Liver (tissue), 3 donors: ENCODE measurements around the gene GBA2.

Source experiments
- EGR1 ChIP-seq, 2 donors: IDR thresholded peaks; 2 replicates each; pipeline ENCODE4 v1.6.1; 2016 to 2018; ENCODE audit warnings: antibody characterized with exemption in 2 of 2, low read depth in 2 of 2
- NR2F2 ChIP-seq: IDR thresholded peaks from 2 replicates; pipeline ENCODE4 v1.6.1; 2016; ENCODE audit warnings: antibody characterized with exemption
- TAF1 ChIP-seq: conservative IDR thresholded peaks from 2 replicates; pipeline ENCODE4 v1.6.1; 2016; ENCODE audit warnings: antibody characterized with exemption, mild to moderate bottlenecking
- YY1 ChIP-seq: IDR thresholded peaks from 2 replicates; pipeline ENCODE4 v1.6.1; 2016; ENCODE audit warnings: antibody characterized with exemption, mild to moderate bottlenecking
- TF ChIP-seq, protein P1 (sequence below): fragments of 150-350 bp; IDR thresholded peaks from 2 replicates; pipeline ENCODE4 v1.5.1; 2017; ENCODE audit warnings: improper control_type of control experiment, low read depth, low read length; ENCODE audit not compliant: missing input control
- donor health status: healthy.
- donor health status: healthy.

DNA sequence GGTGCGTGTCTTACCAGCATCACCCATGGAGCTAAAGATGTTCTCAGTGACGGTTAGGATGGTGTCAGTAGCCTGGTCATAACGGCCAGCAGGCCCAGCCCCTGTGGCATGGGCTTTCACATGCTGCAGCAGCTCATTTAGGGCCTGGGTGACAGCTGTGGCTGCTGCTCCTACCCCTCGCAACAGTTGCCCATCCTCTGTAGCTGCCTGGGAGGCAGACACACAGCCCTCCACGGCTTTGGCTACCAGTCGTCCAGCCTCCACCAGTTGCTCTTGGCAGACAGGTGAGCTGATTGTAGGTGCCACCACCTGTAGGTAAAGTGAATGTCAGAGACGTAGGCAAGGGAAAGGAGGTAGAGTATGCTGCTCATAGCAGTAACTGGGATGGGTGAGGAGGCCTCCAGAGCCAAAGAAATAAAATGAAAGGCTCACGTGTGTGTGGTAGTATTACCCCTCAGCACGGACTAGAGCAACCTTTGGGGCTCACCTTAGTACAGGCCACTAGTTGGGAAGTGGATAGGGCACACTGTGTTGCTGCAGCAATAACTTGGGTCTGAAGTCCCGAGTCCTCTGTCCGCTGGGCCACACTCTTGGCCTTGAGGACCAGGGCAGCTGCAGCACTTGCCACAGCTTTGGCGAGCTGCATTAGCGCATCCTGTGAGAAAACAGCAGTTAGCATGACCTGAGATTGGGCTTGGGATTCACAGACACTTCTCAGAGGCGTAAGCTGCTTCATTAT is 31.7 kb downstream of the GBA2 start:
- TF ChIP-seq, protein P1, sequence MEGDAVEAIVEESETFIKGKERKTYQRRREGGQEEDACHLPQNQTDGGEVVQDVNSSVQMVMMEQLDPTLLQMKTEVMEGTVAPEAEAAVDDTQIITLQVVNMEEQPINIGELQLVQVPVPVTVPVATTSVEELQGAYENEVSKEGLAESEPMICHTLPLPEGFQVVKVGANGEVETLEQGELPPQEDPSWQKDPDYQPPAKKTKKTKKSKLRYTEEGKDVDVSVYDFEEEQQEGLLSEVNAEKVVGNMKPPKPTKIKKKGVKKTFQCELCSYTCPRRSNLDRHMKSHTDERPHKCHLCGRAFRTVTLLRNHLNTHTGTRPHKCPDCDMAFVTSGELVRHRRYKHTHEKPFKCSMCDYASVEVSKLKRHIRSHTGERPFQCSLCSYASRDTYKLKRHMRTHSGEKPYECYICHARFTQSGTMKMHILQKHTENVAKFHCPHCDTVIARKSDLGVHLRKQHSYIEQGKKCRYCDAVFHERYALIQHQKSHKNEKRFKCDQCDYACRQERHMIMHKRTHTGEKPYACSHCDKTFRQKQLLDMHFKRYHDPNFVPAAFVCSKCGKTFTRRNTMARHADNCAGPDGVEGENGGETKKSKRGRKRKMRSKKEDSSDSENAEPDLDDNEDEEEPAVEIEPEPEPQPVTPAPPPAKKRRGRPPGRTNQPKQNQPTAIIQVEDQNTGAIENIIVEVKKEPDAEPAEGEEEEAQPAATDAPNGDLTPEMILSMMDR = no peak
- TF ChIP-seq NR2F2 (no peak), YY1 (no peak), EGR1 (IDR thresholded peaks at IDR 0.05; ENCODE audit: low read depth in 2 of 2) (no peak), TAF1 (no peak)
